Panc1 (cell line): ENCODE data around the gene CERS1. TPM values are rescaled to one million over a fixed set of nuclear protein-coding genes. Genes with fewer than 3 reads are reported as not detected.

Source experiments
- ATAC-seq: fragments of 200-7000 bp; cut with Tn5 transposase; 2 replicates; pipeline ENCODE4 v1.9.1; 2020; ENCODE audit warnings: mild to moderate bottlenecking, moderate library complexity
- BruUV-seq: library from RNA; stranded (reverse); fragments of 400-500 nt; replicated peaks from 2 replicates; lab custom pipeline; 2021; lab: Mats Ljungman, UMichigan
- CTCF ChIA-PET: fragments of 300-600 bp; sonication (Branson Sonifier 250); formaldehyde crosslinking; loops from one replicate; lab custom pipeline; 2022; ENCODE audit warnings: antibody characterized with exemption; lab: Charles Lee
- POLR2A ChIA-PET: fragments of 300-600 bp; sonication (Branson Sonifier 250); formaldehyde crosslinking; loops from one replicate; lab custom pipeline; 2022; ENCODE audit warnings: antibody characterized with exemption; lab: Charles Lee
- DNase-seq: peaks from one replicate; pipeline ENCODE4 v3.0.0-alpha.2; 2010; ENCODE audit warnings: low read depth, low spot score
- H3K27ac ChIP-seq: 2 replicates; pipeline ENCODE4 v1.5.1; 2011; ENCODE audit warnings: mild to moderate bottlenecking, low read length, inconsistent platforms
- H3K27me3 ChIP-seq: fragments of 200-500 bp; sonication (Bioruptor generic); 2 replicates; pipeline ENCODE4 v1.6.0; 2014; ENCODE audit warnings: low read length, inconsistent platforms; ENCODE audit not compliant: control insufficient read depth, insufficient read depth
- H3K36me3 ChIP-seq: fragments of 200-500 bp; sonication (Bioruptor generic); 2 replicates; pipeline ENCODE4 v1.5.1; 2014; ENCODE audit warnings: inconsistent platforms, mild to moderate bottlenecking, low read length, moderate library complexity; ENCODE audit not compliant: control insufficient read depth, insufficient read depth
- H3K4me1 ChIP-seq: 2 replicates; pipeline ENCODE4 v1.5.1; 2011; ENCODE audit warnings: inconsistent platforms, mild to moderate bottlenecking, low read length, moderate library complexity; ENCODE audit not compliant: control insufficient read depth, insufficient read depth
- H3K4me3 ChIP-seq, 2 experiments: 2 replicates each; pipeline ENCODE4 v1.5.1; 2011 to 2012; ENCODE audit warnings: low read depth in 2 of 2, low read length in 2 of 2, mild to moderate bottlenecking in 2 of 2, inconsistent platforms in 1 of 2, moderate library complexity in 1 of 2
- H3K9me3 ChIP-seq: fragments of 200-500 bp; sonication (Bioruptor generic); 2 replicates; pipeline ENCODE4 v1.5.1; 2014; ENCODE audit warnings: low read depth, mild to moderate bottlenecking, inconsistent platforms, low read length, moderate library complexity; ENCODE audit not compliant: control insufficient read depth, insufficient read depth
- POLR2AphosphoS5 ChIP-seq: IDR thresholded peaks from 2 replicates; pipeline ENCODE4 v1.6.1; 2012; ENCODE audit warnings: mild to moderate bottlenecking, low read depth, low read length, moderate library complexity
- REST ChIP-seq, 2 experiments: IDR thresholded peaks; 2 replicates each; pipeline ENCODE4 v1.6.1; 2011 to 2012; ENCODE audit warnings: low read depth in 2 of 2, control low read depth in 1 of 2, low read length in 1 of 2, mild to moderate bottlenecking in 1 of 2, moderate library complexity in 1 of 2; ENCODE audit not compliant: insufficient read depth in 1 of 2
- SIN3A ChIP-seq: IDR thresholded peaks from 2 replicates; pipeline ENCODE4 v1.6.1; 2012; ENCODE audit warnings: low read depth, mild to moderate bottlenecking, low read length, moderate library complexity, borderline replicate concordance; ENCODE audit not compliant: insufficient read depth
- TCF7L2 ChIP-seq: IDR thresholded peaks from 2 replicates; pipeline ENCODE4 v1.6.1; 2011; ENCODE audit warnings: mild to moderate bottlenecking, low read depth, low read length, inconsistent platforms
- in situ Hi-C: cut with HindIII; loops from 2 replicates; pipeline ENCODE4 v1.10.0; 2016; ENCODE audit warnings: low sequenced_read_pairs, low pct_unique_long_range_greater_than_20kb
- intact Hi-C: fragments of 100-400 bp; cut with micrococcal nuclease; formaldehyde crosslinking; loops from one replicate; pipeline ENCODE4 v1.10.0; 2022; ENCODE audit not compliant: unreplicated experiment
- total RNA-seq: library from RNA; stranded (reverse); gene quantifications from one replicate; pipeline ENCODE4 v1.2.1, GENCODE V29; 2021; ENCODE audit not compliant: unreplicated experiment
- TF ChIP-seq, protein P1 (sequence below): fragments of 450-650 bp; IDR thresholded peaks from 2 replicates; pipeline ENCODE4 v1.5.1; 2017; ENCODE audit warnings: mild to moderate bottlenecking

The CERS1 gene
- total RNA-seq, 1 experiment from 2014 or later, result 4.5 TPM

DNA sequence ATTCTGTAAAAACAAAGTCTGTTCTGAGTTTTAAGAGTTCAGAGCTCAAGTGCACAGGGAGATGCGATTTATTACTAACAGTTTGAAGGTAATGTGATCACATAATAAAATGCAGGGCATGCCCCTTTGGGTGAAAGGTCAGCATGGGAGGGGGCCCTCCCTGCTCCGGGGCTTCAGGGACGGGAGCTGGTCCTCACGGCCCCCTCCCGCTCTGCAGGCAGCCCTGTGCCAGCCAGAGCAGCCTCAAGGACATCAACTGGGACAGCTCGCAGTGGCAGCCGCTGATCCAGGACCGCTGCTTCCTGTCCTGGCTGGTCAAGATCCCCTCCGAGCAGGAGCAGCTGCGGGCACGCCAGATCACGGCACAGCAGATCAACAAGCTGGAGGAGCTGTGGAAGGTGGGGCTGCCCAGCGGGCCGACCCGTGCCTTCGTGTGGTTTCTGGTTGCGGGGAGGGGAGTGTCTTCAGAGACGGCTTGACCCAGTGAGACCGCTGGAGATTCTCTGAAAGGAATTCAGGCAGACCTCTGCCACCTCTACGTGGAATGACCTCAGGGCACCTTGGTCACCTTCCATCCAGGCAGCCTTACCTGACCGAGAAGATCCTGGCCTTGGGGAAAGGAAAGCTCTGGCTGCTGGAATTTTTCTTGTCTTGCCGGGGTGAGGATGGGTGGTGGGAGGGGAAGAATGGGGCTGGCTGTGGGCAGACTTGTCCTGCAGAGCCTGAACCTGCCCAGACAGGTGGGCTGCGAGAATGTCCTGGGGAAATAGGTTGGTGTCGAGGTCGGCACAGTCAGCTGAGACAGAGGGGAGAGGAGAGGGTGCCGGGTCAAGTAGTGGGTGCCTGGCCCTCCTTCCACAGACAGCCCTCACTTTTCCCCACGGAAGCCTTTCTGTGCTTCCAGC lies 45.2 kb downstream of the CERS1 start:
- no peaks in the 10 kb centered on the region for H3K9me3 ChIP-seq
- DNase-seq (no peak), ATAC-seq (no peak)
- BruUV-seq, result no TSS peak
- no peak overlapping the region for H3K4me3 ChIP-seq
- H3K4me1 ChIP-seq, result no peaks in the 10 kb centered on the region
- CTCF ChIA-PET, result no interaction called here
- in situ Hi-C loops (no loop called here), intact Hi-C loops (no loop called here)
- H3K36me3 ChIP-seq, result peaks cover 2% of the 10 kb centered on the region; the same call in 1 of the 2 replicates
- H3K27me3 ChIP-seq, result no peaks in the 10 kb centered on the region
- POLR2A ChIA-PET, result no interaction called here
- TF ChIP-seq SIN3A, result no peak
- TF ChIP-seq POLR2AphosphoS5, result no peak
- no peak for TF ChIP-seq REST (IDR thresholded peaks at IDR 0.05; ENCODE audit: insufficient read depth in 1 of 2, low read depth in 2 of 2, low read length in 1 of 2)
- no peak for TF ChIP-seq TCF7L2
- TF ChIP-seq, protein P1, sequence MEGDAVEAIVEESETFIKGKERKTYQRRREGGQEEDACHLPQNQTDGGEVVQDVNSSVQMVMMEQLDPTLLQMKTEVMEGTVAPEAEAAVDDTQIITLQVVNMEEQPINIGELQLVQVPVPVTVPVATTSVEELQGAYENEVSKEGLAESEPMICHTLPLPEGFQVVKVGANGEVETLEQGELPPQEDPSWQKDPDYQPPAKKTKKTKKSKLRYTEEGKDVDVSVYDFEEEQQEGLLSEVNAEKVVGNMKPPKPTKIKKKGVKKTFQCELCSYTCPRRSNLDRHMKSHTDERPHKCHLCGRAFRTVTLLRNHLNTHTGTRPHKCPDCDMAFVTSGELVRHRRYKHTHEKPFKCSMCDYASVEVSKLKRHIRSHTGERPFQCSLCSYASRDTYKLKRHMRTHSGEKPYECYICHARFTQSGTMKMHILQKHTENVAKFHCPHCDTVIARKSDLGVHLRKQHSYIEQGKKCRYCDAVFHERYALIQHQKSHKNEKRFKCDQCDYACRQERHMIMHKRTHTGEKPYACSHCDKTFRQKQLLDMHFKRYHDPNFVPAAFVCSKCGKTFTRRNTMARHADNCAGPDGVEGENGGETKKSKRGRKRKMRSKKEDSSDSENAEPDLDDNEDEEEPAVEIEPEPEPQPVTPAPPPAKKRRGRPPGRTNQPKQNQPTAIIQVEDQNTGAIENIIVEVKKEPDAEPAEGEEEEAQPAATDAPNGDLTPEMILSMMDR, result no peak
- no peak overlapping the region for H3K27ac ChIP-seq

DNA sequence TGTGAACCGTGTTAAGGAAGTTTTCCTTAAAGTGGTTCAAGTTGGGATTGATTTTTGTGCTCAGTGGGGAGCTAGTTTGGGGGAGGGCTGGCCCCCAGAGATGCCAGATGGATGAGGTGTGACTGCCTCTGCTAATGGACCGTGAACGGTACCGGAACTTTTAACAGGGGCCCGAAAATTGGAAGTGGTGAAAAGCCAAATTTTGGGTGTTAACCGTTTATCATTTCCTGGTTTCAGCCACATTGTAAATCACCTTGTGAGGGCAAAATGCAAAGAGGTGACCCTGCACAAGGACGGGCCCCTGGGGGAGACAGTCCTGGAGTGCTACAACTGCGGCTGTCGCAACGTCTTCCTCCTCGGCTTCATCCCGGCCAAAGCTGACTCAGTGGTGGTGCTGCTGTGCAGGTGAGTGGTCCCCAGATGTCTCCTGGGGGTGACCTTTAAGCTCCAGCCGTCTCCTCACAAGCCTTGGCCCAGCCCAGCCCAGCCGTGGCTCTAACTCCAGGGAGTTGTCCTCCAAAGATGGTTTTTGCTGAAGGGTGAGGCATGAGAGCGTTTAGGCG lies 46.0 kb downstream of the CERS1 start:
- ATAC-seq, result no peak
- TF ChIP-seq SIN3A, result no peak
- TF ChIP-seq, protein P1, result no peak
- no peak for TF ChIP-seq TCF7L2
- TF ChIP-seq POLR2AphosphoS5, result no peak
- TF ChIP-seq REST (IDR thresholded peaks at IDR 0.05; ENCODE audit: insufficient read depth in 1 of 2, low read depth in 2 of 2, low read length in 1 of 2), result no peak
- H3K27ac ChIP-seq, result no peak overlapping the region
- no peaks in the 10 kb centered on the region; the same call in 1 of the 2 replicates for H3K36me3 ChIP-seq
- in situ Hi-C loops, result no loop called here
- no peak for DNase-seq
- intact Hi-C loops, result loop anchor here (5.0 to 10.0 kb wide), 2 partner anchors 65 to 258 kb away; no protein-coding TSS in a partner anchor
- ChIA-PET POLR2A (no interaction called here), CTCF (no interaction called here)
- no TSS peak for BruUV-seq
- no peaks in the 10 kb centered on the region for H3K9me3 ChIP-seq
- H3K4me1 ChIP-seq, result no peaks in the 10 kb centered on the region
- H3K27me3 ChIP-seq, result no peaks in the 10 kb centered on the region
- no peak overlapping the region for H3K4me3 ChIP-seq
